ENCODE results near the gene COL6A1.

The COL6A1 gene

GRCh38 chr21:46051379-46051770 lies 69.8 kb downstream of the COL6A1 start:
- no peak for DNase-seq (ENCODE audit: low spot score)

DNA sequence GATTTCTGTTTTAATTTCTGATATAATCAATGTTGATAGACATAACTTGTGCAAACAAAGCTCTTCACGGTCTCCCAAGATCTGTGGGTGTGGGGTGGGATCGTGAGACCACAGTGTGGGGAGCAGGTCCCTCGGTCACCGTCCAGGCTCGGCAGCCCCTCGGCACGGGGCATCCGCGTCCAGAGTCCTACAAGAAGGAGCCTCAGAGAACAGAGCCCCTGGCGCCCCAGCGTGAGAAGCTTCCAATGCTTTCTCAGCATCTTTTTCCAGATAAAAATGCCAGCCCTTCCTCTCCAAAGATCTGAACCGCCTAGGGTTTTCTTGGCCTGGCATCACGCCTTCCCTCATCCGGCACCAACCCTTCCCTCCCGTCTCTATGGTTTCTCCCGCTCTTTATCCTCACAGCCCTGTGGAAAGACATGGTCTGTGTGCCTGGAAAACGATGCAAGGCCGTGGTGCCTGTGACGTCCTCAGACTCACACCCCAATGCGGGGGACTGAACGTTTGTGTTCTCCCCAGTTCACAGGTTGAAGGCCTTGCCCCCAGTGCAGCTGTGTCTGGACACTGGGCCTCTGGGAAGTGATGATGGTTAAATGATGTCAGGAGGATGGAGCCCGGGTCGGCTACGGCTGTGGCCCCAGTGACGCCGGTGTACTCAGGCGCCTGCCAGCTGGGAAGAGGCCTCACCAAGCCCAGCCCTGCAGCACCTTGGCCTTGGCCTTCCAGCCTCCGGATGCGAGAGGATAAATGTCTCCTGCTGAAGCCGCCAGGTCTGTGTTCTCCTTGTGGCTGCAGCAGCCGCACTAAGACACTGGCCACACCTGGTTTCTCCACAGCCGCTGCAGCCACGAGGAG lies 70.5 kb downstream of the COL6A1 start:
- no peak for DNase-seq (ENCODE audit: low spot score)

GRCh38 chr21:46052703-46053651 lies 71.4 kb downstream of the COL6A1 start:
- no peak for DNase-seq (ENCODE audit: low spot score)

DNA sequence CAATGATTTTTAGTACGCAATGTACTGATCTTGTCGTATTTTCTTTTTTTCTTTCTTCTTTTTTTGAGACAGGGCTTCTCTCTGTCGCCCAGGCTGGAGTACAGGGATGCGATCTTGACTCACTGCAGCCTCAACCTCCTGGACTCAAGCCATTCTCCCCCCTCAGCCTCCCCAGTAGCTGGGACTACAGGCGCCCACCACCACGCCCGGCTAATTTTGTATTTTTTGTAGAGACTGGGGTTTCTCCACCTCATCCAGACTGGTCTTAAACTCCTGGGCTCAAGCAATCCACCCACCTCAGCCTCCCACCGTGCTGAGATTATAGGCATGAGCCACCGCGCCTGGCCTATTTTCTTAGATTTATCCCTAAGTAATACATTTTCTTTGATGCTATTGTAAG lies 72.5 kb downstream of the COL6A1 start:
- no peak for DNase-seq (ENCODE audit: low spot score)

DNA sequence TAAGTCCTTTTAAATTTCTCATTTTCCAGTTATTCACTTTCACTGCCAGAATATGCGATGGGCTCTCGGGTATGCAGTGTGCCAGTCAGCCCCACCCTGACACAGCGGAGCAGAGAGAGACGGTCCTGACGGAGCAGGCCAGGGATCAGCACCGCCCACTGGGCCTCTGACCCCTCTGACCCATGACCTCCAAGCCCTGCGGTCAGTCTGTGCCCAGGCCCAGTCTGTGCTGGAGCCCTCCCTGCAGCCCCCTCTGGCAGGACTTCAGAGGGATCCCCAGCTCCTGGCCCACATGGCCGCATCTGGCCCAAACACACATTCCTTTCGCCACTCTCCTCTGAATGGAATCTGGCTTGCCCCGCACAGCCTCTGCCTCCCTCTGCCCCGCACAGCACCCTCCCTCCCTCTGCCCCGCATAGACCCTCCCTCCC lies 72.9 kb downstream of the COL6A1 start:
- DNase-seq (ENCODE audit: low spot score): no peak

All from putamen (tissue), 1 donor.